ENCODE measurements around the gene KIAA1217.

Gene KIAA1217

GRCh38 chr10:24459836-24460235 lies 250.9 kb downstream of the KIAA1217 start:
- no peak for TF ChIP-seq ATF2 (tag by site-specific recombination; IDR thresholded peaks at IDR 0.05; ENCODE audit: low read depth)
- no peak for TF ChIP-seq ZNF157 (tag by site-specific recombination; IDR thresholded peaks at IDR 0.05)
- TF ChIP-seq ZNF624 (tag by site-specific recombination; IDR thresholded peaks at IDR 0.05): no peak
- TF ChIP-seq REST (tag by site-specific recombination; IDR thresholded peaks at IDR 0.05): no peak
- no peak for TF ChIP-seq BCL11A (tag by site-specific recombination; IDR thresholded peaks at IDR 0.05; ENCODE audit: low read depth)
- CTCF ChIA-PET: no interaction called here
- POLR2A ChIA-PET: no interaction called here
- H3K4me3 ChIP-seq (ENCODE audit: low read depth, low read length): no peak overlapping the region
- H3K9me3 ChIP-seq (ENCODE audit: control insufficient read depth, insufficient read depth, low read depth, low read length): no peaks in the 10 kb centered on the region
- no peaks in the 10 kb centered on the region; the same call in 1 of the 2 replicates for H3K4me1 ChIP-seq (ENCODE audit: control insufficient read depth, insufficient read depth, low read length)
- H3K36me3 ChIP-seq (ENCODE audit: control insufficient read depth in 2 of 2, insufficient read depth in 1 of 2, low read length in 2 of 2): no peaks in the 10 kb centered on the region
- no peak overlapping the region for H3K27ac ChIP-seq (ENCODE audit: extremely low read depth, low read depth, low read length)

GRCh38 chr10:24462291-24462813 lies 253.4 kb downstream of the KIAA1217 start:
- Histone ChIP-seq H3K4me3 (ENCODE audit: low read depth, low read length) (no peak overlapping the region), H3K36me3 (ENCODE audit: control insufficient read depth in 2 of 2, insufficient read depth in 1 of 2, low read length in 2 of 2) (no peaks in the 10 kb centered on the region), H3K9me3 (ENCODE audit: control insufficient read depth, insufficient read depth, low read depth, low read length) (no peaks in the 10 kb centered on the region), H3K4me1 (ENCODE audit: control insufficient read depth, insufficient read depth, low read length) (no peaks in the 10 kb centered on the region; the same call in 1 of the 2 replicates), H3K27ac (ENCODE audit: extremely low read depth, low read depth, low read length) (no peak overlapping the region)
- ChIA-PET CTCF (no interaction called here), POLR2A (no interaction called here)
- TF ChIP-seq KLF17 (tag by site-specific recombination; IDR thresholded peaks at IDR 0.05): no peak
- TF ChIP-seq WT1 (tag by site-specific recombination; IDR thresholded peaks at IDR 0.05): no peak
- TF ChIP-seq ZNF777 (tag by site-specific recombination; IDR thresholded peaks at IDR 0.05; ENCODE audit: borderline replicate concordance): no peak
- TF ChIP-seq ZNF423 (tag by site-specific recombination; IDR thresholded peaks at IDR 0.05): no peak
- no peak for TF ChIP-seq PRDM2 (tag by site-specific recombination; IDR thresholded peaks at IDR 0.05; ENCODE audit: borderline replicate concordance)
- no peak for TF ChIP-seq ZNF292 (tag by site-specific recombination; IDR thresholded peaks at IDR 0.05; ENCODE audit: borderline replicate concordance, low read depth)
- TF ChIP-seq ZNF391 (tag by site-specific recombination; IDR thresholded peaks at IDR 0.05; ENCODE audit: borderline replicate concordance, low read depth): no peak
- TF ChIP-seq ZNF791 (tag by site-specific recombination; IDR thresholded peaks at IDR 0.05): no peak
- TF ChIP-seq ZNF510 (tag by site-specific recombination; IDR thresholded peaks at IDR 0.05; ENCODE audit: insufficient replicate concordance): no peak
- no peak for TF ChIP-seq ZBTB48 (tag by site-specific recombination; IDR thresholded peaks at IDR 0.05)
- no peak for TF ChIP-seq SALL2 (tag by site-specific recombination; IDR thresholded peaks at IDR 0.05; ENCODE audit: borderline replicate concordance)
- TF ChIP-seq ELK4 (IDR thresholded peaks at IDR 0.05; ENCODE audit: borderline replicate concordance, low read depth, low read length): no peak
- TF ChIP-seq ZNF692 (tag by site-specific recombination; IDR thresholded peaks at IDR 0.05): no peak
